ENCODE data around the gene NUMBL. TPM values are rescaled to one million over a fixed set of nuclear protein-coding genes. Genes with fewer than 3 reads are reported as not detected.

The NUMBL gene
- total RNA-seq, 4 donors from 2014 or later = 203 to 284 (median 251) TPM

DNA sequence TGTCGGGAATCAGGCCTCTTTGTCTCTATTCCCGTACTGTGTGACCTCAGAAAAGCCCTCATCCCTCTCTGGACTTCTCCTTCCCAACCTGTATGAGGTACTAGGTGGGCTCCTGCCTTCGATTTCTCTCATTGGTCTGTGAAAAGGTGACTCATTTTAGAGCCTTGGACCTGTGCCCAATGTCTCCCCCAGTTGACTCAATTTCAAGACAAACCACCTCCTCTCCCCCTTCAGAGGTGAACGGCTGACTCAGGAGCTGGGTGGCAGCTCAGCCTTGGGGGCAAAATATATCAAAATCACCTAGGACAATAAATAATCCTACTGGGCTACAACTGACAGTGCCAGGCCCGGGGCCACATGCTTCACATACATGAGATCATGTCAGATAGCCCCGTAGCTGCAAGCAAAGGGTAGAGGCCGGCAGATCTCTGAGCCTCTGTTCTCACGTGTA, 25.6 kb upstream of the NUMBL start:
- TF ChIP-seq POLR2A (IDR thresholded peaks at IDR 0.05) = no peak
- no peak for TF ChIP-seq EP300 (IDR thresholded peaks at IDR 0.05)
- TF ChIP-seq, protein P1, sequence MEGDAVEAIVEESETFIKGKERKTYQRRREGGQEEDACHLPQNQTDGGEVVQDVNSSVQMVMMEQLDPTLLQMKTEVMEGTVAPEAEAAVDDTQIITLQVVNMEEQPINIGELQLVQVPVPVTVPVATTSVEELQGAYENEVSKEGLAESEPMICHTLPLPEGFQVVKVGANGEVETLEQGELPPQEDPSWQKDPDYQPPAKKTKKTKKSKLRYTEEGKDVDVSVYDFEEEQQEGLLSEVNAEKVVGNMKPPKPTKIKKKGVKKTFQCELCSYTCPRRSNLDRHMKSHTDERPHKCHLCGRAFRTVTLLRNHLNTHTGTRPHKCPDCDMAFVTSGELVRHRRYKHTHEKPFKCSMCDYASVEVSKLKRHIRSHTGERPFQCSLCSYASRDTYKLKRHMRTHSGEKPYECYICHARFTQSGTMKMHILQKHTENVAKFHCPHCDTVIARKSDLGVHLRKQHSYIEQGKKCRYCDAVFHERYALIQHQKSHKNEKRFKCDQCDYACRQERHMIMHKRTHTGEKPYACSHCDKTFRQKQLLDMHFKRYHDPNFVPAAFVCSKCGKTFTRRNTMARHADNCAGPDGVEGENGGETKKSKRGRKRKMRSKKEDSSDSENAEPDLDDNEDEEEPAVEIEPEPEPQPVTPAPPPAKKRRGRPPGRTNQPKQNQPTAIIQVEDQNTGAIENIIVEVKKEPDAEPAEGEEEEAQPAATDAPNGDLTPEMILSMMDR (IDR thresholded peaks at IDR 0.05) = no peak

GRCh38 chr19:40714441-40715299, 24.2 kb upstream of the NUMBL start:
- Histone ChIP-seq H3K36me3 (peaks cover 0 to 33% (median 4%) of the 10 kb centered on the region in 3 donors), H3K27ac (peak overlapping the region; percentile 92 to 99 (median 94)), H3K9me3 (no peaks in the 10 kb centered on the region), H3K4me1 (peaks cover 0 to 51% (median 17%) of the 10 kb centered on the region in 4 donors), H3K4me3 (peak overlapping the region; percentile 30 to 75 (median 68)), H3K27me3 (no peaks in the 10 kb centered on the region)
- TF ChIP-seq POLR2A (IDR thresholded peaks at IDR 0.05) (no peak), EP300 (IDR thresholded peaks at IDR 0.05) (no peak)
- TF ChIP-seq, protein P1 (IDR thresholded peaks at IDR 0.05) = no peak
- WGBS, 2 donors = 3% methylated on average over 31 of the region's 31 CpGs
- DNase-seq (ENCODE audit: low spot score in 2 of 2) = peak; percentile 91 to 95

More for the DNA sequence above, 25.6 kb upstream of the NUMBL start:
- H3K9me3 ChIP-seq = no peaks in the 10 kb centered on the region
- 2 to 4% methylated on average over 8 of the region's 8 CpGs for WGBS, 2 donors
- H3K27me3 ChIP-seq = no peaks in the 10 kb centered on the region
- peak overlapping the region; percentile 63 to 81 (median 74) for H3K4me3 ChIP-seq
- peak in 1 of 2 donors; percentile 61 for DNase-seq (ENCODE audit: low spot score in 2 of 2)
- peaks cover 0 to 19% (median 0%) of the 10 kb centered on the region in 3 donors for H3K36me3 ChIP-seq
- H3K27ac ChIP-seq = peak overlapping the region; percentile 92 to 99 (median 94)
- H3K4me1 ChIP-seq = peaks cover 0 to 63% (median 22%) of the 10 kb centered on the region in 4 donors

GRCh38 chr19:40713939-40714338, 23.5 kb upstream of the NUMBL start:
- peaks cover 0 to 48% (median 17%) of the 10 kb centered on the region in 4 donors for H3K4me1 ChIP-seq
- no peaks in the 10 kb centered on the region for H3K9me3 ChIP-seq
- H3K36me3 ChIP-seq = peaks cover 0 to 40% (median 4%) of the 10 kb centered on the region in 3 donors
- peak overlapping the region; percentile 30 to 75 (median 68) for H3K4me3 ChIP-seq
- TF ChIP-seq, protein P1 (IDR thresholded peaks at IDR 0.05) = no peak
- no peak for TF ChIP-seq POLR2A (IDR thresholded peaks at IDR 0.05)
- no peak for DNase-seq (ENCODE audit: low spot score in 2 of 2)
- peak overlapping the region; percentile 92 to 99 (median 94) for H3K27ac ChIP-seq
- WGBS, 2 donors = 75 to 80% methylated on average over 11 of the region's 11 CpGs
- no peaks in the 10 kb centered on the region for H3K27me3 ChIP-seq

- Histone ChIP-seq H3K9me3 (no peaks in the 10 kb centered on the region), H3K27me3 (no peaks in the 10 kb centered on the region), H3K4me1 (peaks cover 0 to 50% (median 12%) of the 10 kb centered on the region in 4 donors), H3K27ac (no peak overlapping the region), H3K36me3 (peaks cover 0 to 79% (median 4%) of the 10 kb centered on the region in 3 donors), H3K4me3 (no peak overlapping the region)
- 90 to 91% methylated on average over 5 of the region's 5 CpGs for WGBS, 2 donors
- DNase-seq (ENCODE audit: low spot score in 2 of 2) = no peak
- TF ChIP-seq, protein P1 (IDR thresholded peaks at IDR 0.05) = no peak
- TF ChIP-seq EP300 (IDR thresholded peaks at IDR 0.05) (no peak), POLR2A (IDR thresholded peaks at IDR 0.05) (no peak)
Measured at GRCh38 chr19:40709817-40710216, 19.4 kb upstream of the NUMBL start.

GRCh38 chr19:40707615-40708014, 17.2 kb upstream of the NUMBL start:
- Histone ChIP-seq H3K27ac (no peak overlapping the region), H3K36me3 (peaks cover 0 to 94% (median 4%) of the 10 kb centered on the region in 3 donors), H3K4me1 (peaks cover 0 to 33% (median 2%) of the 10 kb centered on the region in 4 donors), H3K9me3 (no peaks in the 10 kb centered on the region), H3K27me3 (no peaks in the 10 kb centered on the region), H3K4me3 (no peak overlapping the region)
- 97% methylated on average over 7 of the region's 7 CpGs for WGBS, 2 donors
- DNase-seq (ENCODE audit: low spot score in 2 of 2) = no peak
- TF ChIP-seq, protein P1 (IDR thresholded peaks at IDR 0.05) = no peak
- TF ChIP-seq POLR2A (IDR thresholded peaks at IDR 0.05) = no peak
